GM18505 (cell line): ENCODE measurements around the gene PTPRJ.

Experiments
- ATAC-seq: cut with Tn5 transposase; IDR thresholded peaks from one replicate; pipeline ENCODE4 v1.9.1; 2021; ENCODE audit not compliant: unreplicated experiment
- POLR2A ChIP-seq: IDR thresholded peaks from 4 replicates; pipeline ENCODE4 v1.6.1; 2011; ENCODE audit warnings: borderline replicate concordance; ENCODE audit not compliant: insufficient read depth, insufficient read length; ENCODE audit errors: extremely low read depth

The PTPRJ gene

GRCh38 chr11:48105096-48105990, 125.0 kb downstream of the PTPRJ start:
- TF ChIP-seq POLR2A, result no peak
- ATAC-seq, result no peak

GRCh38 chr11:48106166-48106565, 125.8 kb downstream of the PTPRJ start:
- TF ChIP-seq POLR2A, result no peak
- no peak for ATAC-seq

GRCh38 chr11:48107188-48107704, 126.9 kb downstream of the PTPRJ start:
- ATAC-seq, result peak; percentile 73

GRCh38 chr11:48108231-48109045, 128.1 kb downstream of the PTPRJ start:
- no peak for ATAC-seq
- TF ChIP-seq POLR2A, result no peak

More at GRCh38 chr11:48107188-48107704, 126.9 kb downstream of the PTPRJ start:
- TF ChIP-seq POLR2A, result no peak

- ATAC-seq, result no peak
- no peak for TF ChIP-seq POLR2A
Measured at GRCh38 chr11:48109046-48109666, 128.8 kb downstream of the PTPRJ start.

- ATAC-seq, result no peak
- no peak for TF ChIP-seq POLR2A
Measured at GRCh38 chr11:48110509-48110766, 130.1 kb downstream of the PTPRJ start.

- no peak for TF ChIP-seq POLR2A
- ATAC-seq, result no peak
Measured at GRCh38 chr11:48111891-48112290, 131.5 kb downstream of the PTPRJ start.

- no peak for TF ChIP-seq POLR2A
- no peak for ATAC-seq
Measured at GRCh38 chr11:48114740-48115139, 134.4 kb downstream of the PTPRJ start.

- no peak for TF ChIP-seq POLR2A
- peak; percentile 53 for ATAC-seq
Measured at GRCh38 chr11:48116437-48117228, 136.3 kb downstream of the PTPRJ start.

- no peak for TF ChIP-seq POLR2A
- ATAC-seq, result no peak
Measured at GRCh38 chr11:48122246-48122645, 141.9 kb downstream of the PTPRJ start.

- no peak for ATAC-seq
- no peak for TF ChIP-seq POLR2A
Measured at GRCh38 chr11:48122656-48123055, 142.3 kb downstream of the PTPRJ start.

GRCh38 chr11:48123254-48123875, 143.0 kb downstream of the PTPRJ start:
- ATAC-seq, result no peak
- no peak for TF ChIP-seq POLR2A

GRCh38 chr11:48123934-48124755, 143.8 kb downstream of the PTPRJ start:
- no peak for ATAC-seq
- TF ChIP-seq POLR2A, result no peak
